Measurements from ENCODE around the gene KCNJ1.

Gene KCNJ1

DNA sequence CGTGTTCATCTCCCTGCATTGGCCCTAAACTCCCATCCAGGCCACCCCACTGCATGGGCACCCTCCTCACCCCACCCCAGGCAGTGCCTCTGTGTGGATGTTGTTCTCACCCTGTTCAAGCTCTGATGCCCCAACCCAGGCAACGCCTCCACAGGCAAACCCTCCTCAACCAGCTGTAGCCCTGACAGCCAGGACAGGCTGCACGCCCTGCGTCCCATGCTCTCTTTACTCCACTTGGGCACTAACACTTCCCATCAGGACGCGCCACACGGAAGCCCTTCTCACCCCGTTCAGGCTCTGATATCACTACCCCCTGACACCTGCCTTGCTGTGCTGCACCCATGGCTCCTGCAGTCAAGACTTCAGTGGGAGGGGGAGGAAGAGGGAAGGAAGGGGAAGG is 47.9 kb downstream of the KCNJ1 start:
- no peak for DNase-seq

- DNase-seq: no peak
Measured at GRCh38 chr11:128814856-128815705, 52.0 kb downstream of the KCNJ1 start.

DNA sequence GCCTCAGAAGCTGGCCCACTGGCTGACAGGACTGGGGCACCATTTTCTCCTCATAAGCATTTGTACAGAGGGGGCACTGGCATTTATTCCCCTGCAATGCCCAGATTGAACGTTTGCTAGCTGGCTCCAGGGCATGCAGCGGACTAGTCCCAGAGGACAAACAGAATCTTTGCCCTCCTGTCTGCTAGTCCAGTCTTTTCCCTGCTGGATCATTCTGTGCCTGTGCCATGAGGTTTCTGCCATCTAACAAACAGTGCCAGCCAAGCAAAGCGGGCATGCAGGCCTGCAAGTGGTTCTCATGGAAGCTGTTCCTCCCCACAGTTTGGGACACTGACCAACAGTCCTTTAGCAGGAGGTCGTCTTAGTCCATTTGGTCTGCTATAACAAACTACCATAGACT is 53.4 kb downstream of the KCNJ1 start:
- no peak for DNase-seq

GRCh38 chr11:128810784-128811514 is 56.1 kb downstream of the KCNJ1 start:
- DNase-seq: no peak

- DNase-seq: no peak
Measured at GRCh38 chr11:128809128-128809527, 58.0 kb downstream of the KCNJ1 start.

GRCh38 chr11:128807909-128808308 is 59.2 kb downstream of the KCNJ1 start:
- no peak for DNase-seq

- DNase-seq: no peak
Measured at GRCh38 chr11:128806506-128807261, 60.4 kb downstream of the KCNJ1 start.

DNA sequence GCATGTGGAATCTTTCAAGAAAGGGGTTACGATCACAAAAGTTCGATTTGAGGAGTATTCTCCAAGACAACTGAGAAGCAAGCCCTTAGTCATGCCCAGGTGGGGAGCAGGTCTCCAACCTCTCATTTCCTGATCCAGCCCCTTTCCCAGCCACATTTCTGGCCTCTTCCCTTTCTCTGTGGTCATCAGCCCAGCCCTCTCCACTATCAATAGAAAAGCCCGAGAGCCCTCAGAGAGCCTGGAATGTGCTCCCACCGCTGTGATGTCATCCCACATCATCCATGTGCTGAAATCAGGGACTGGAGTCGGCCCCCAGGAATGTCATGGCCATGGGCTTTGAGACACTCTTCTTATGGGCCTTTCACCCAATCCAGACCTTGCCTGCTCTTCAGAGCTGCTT is 62.6 kb downstream of the KCNJ1 start:
- no peak for DNase-seq

DNA sequence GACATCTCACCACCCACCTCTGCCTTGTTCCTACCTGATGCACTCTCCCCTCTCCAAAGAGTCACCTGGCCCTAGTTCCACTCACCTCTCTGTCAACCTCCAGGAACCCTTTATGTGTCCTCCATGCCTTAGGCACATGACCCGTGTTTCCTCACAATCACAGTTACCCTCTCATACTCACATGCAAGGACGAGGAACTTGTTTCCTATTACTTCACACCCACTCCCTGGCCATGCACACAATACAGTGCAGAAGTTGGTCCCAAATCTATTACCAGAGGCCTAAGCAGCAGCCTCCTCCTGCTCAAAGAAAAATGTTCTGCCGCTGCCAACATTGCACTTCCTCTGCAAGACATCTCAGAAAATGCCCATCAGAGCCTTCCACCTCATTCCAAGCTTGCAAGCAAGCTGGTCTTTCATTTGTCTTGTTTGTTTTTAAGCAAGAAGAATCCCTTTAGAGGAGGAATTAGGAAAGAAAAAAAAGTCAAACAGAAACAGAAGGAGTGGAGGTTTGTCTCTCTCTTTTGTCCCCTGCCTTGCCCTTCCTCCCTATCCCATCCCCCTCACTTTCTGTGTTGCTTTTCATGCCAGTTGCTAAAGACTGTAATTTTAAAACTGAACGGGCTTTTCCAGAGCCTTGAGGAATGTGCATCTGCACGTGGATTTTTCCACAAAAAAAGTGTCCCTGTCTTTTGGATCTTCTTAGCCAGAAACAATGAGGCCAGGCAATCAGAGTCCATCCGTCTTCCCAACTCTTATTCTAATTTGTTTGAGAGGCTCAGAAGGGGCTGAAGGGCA is 63.4 kb downstream of the KCNJ1 start:
- no peak for DNase-seq

DNA sequence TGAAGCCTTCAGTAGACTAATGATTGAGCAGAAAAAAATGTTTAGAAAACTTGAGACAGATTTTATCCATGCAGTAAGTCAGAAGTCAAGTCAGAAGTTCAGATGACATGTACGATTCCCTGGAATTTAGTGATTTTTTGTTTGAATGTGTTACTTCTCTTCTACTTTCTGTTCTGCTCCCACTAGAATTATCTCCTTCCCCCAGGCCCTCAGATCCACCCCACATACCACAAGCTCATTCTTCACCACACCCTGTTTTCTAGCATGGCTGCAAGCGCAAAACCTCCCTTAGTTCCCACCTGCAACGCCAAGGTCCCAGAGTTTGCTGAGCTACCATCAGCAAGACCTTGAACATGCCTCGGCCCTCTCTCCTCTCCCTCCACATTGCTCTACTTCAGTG is 64.1 kb downstream of the KCNJ1 start:
- no peak for DNase-seq

GRCh38 chr11:128802358-128802981 is 64.6 kb downstream of the KCNJ1 start:
- no peak for DNase-seq

DNA sequence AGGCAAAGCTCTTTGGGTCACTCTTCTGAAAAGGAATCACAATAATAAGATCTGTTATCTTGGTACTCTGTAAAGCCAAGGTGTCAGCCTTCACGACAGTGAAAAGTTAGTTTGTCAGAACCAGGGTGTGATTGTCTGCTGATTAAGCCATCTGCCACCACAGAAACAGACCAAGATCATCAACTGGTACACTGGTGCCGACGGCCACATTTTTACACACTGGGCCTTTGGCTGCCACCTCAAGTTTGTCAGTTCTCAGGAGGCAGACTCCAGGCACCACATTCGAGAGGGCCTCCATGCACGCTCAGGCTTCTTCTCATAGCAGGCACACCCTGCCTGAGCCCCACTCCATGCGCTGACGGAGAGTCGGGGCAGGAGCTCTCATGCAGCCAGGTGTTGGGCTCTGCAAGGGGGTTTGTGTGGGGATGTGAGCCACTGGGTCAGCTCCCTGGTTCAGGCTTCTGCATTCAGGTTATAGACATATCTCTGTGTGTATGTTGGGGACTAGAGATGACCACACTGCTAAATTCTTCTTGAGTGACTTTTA is 66.2 kb downstream of the KCNJ1 start:
- no peak for DNase-seq

DNA sequence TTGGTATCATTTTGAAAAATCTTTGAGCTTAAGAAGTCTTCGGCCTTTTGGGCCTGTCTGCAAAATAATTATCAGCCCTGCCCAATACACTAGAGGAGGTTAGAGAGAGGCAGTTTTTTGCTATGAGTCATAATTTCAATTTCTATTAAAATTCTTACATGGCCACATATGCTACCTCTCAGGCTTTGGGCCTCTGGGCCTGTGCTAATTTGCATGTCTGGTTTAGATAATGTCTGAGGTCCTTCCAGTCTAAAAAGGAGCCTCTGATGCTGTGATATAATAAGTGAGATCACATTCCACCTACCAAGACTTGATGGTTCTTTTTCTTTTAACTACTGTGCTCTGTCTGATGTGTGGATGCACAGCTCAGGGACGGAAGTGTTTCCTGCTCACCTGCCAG is 70.8 kb downstream of the KCNJ1 start:
- DNase-seq: no peak

DNA sequence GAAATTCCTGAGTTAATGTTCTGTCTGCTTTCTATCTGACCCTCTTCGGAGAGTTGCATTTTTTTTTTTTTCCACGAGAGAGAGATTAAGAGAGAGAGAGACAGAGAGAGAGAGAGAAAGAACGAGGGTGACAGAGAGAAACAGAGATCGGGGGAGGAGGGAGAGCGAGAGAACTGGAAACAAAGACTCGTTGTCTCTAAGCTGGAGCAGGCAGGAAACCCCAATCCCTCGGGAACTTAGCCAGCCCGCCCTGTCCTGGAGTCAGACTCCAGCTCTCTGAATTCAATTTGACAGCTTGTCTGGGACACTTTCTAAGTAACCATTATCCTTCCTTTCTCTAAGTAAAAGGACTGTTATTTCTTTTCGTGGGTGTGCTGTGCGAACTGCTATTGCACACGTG is 76.9 kb downstream of the KCNJ1 start:
- no peak for DNase-seq

DNA sequence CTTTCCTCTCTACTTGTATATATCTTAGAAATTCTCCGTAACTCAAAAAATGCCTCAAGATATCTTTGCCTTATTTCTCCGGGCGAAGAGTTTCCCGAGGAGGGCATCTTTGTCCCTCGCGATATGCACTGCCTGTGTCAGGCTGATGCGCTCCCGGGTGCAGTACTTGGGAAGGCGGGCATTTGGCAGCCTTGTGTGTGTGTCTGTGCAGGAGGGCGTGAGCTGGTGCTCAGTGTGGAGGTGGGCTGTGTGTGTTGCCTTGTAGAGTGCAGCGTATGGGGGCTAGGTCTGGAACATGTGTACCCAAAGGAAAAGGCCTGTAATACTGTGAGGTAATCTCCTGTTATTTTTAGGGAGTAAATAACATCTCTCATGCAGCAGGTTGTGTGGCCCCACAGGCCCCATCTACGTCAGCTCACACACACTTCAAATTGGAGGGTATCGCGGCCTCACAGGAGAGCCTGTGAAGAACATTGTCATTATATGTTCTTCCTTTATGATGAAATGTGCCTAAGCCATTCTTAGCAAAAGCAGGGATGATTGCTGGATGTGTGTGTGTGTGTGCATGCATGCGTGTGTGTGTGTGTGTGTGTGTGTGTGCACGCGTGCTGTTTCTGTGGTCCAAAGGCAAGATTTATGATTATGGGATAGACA is 77.5 kb downstream of the KCNJ1 start:
- DNase-seq: no peak

Measured in CD4-positive, alpha-beta T cell treated with Interleukin-17A for 4 hours (primary cell).